HG02759 (cell line): ENCODE results near the gene PIK3R6.

ENCODE experiments used
- ATAC-seq: cut with Tn5 transposase; IDR thresholded peaks from one replicate; pipeline ENCODE4 v1.9.1; 2021; ENCODE audit warnings: mild to moderate bottlenecking, moderate library complexity; ENCODE audit not compliant: unreplicated experiment

The PIK3R6 gene

GRCh38 chr17:8855477-8856204 lies 11.8 kb downstream of the PIK3R6 start:
- ATAC-seq = peak; percentile 38

DNA sequence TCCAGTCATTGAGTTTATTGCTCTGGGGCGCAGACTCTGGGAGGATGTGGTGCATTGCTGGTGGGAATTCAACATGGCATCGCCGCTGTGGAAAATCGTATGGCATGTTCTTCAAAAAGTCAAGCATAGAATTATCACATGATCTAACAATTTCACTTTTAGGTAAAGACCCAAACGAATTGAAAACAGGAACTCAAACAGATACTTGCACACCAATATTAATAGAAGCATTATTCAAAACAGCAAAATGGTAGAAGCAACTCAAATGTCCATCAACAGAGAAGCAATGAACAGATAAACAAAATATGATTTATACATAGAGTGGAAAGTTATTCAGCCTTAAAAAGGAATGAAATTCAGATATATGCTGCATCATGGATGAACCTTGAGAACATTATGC lies 15.9 kb downstream of the PIK3R6 start:
- no peak for ATAC-seq

- no peak for ATAC-seq
Measured at GRCh38 chr17:8849311-8850041, 18.0 kb downstream of the PIK3R6 start.

DNA sequence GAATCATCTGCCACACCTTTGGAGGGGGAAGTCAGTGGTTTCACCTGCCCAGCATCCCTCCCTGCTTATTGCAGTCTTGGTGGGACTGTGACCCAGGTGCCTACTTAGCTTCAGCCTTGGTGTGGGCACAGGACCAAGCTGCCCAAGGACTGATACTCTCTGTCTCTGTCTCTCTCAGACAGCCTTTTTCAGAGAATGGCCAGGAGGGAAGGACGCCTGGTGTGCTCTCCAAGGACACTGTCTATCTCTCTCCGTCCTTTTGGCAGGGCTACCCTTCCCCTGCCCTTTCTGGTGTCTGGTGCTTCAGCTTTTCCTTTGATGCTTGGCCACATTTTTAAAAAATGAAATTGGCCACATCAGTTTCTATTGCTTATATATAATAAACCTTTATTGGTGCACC lies 19.6 kb downstream of the PIK3R6 start:
- ATAC-seq = no peak

GRCh38 chr17:8846768-8847211 lies 20.7 kb downstream of the PIK3R6 start:
- ATAC-seq = no peak

GRCh38 chr17:8844229-8845218 lies 22.9 kb downstream of the PIK3R6 start:
- ATAC-seq = no peak

DNA sequence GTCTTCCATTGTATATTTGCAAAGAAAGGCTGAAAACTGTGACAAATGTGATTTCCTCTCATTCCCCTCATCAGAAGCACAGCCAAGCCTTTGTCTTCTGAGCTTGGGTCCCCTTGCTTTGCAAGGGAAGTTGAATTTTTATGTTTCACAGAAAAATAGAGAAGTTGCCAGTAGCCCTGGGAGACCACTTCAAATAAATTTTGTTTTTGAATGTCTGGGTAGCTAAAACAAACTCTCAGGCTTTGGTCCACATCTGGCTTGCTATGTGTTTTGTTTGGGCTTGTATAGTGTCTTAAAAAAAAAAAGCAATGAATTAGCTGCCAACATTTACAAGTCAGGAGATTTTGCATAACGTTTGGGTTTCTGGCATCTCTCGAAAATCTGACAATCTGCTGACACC lies 24.1 kb downstream of the PIK3R6 start:
- ATAC-seq = no peak

- no peak for ATAC-seq
Measured at GRCh38 chr17:8841844-8842243, 25.6 kb downstream of the PIK3R6 start.

DNA sequence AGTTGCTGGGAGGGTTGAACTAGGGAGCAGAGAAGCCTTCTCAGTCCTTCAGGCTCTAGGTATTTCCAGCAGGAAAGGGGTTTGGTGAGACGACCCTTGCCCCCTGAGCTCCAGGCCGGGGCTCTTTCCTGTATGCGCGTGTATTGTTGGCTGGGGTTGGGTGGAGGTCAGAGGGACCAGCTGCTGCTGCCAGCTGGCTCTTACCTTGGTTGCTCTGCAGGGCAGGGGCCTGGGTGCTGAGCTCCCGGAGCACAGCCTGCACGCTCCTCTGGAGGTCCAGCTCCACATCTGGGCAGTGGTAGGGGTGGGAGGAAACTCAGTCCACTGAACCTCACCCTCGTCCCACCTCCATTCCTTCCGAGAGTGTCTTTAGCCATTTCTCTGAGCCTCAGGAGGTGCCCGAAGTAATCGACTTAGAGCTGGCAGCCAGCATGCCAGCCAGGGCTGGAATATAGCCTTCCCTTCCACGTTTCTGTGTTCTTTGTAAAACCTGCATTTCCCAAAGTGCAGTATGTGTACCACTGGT lies 28.0 kb downstream of the PIK3R6 start:
- ATAC-seq = no peak

DNA sequence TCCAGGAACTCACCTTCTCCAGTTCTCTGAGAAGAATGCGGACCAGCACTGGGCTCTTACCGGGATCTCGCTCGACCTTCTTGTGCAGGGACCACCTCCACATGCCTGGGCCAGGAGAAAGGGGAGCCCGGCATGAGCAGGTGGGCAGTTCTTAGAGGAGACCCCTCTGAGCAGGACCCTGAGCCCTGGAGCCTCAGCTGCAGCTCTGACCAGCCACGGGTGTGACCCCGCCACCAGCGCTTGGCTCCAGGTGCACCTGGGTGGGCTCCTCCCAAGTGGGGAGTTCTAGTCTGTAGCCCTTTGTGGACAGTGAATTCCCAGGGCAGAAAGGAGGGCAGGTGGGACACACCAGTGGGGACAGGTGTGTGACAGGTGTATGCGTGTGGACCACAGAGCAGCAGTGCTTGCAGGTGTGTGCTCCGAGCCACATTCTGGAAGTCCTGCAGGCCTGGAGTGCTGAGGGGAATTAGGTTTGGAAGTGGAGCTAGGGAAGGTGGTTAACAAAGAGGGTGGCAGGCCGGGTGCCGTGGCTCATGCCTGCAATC lies 28.9 kb downstream of the PIK3R6 start:
- ATAC-seq = no peak

DNA sequence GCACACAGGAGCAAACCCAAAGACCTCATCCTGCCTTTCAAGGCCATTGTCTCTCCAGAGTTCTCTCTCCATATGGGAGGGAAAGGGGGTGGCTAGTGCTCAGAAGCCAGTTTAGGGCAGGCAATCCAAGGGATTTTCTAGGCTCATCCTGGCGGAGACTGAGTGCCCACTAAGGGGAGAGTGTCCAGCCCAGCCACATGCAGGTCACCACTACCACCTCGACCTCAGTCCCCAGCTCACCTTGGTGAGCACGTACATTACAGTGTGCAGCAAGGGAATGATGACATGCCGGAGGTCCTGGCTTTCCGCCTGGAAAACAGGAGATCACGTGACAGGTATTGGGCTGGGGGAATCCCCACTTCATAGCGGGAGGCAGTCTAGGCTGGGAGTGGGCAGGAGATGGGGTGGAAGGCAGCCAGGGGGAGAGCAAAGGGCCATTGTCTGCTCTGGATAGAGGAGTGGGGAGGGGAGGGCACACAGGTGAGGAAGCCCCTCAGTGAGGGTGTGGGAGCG lies 29.9 kb downstream of the PIK3R6 start:
- no peak for ATAC-seq

DNA sequence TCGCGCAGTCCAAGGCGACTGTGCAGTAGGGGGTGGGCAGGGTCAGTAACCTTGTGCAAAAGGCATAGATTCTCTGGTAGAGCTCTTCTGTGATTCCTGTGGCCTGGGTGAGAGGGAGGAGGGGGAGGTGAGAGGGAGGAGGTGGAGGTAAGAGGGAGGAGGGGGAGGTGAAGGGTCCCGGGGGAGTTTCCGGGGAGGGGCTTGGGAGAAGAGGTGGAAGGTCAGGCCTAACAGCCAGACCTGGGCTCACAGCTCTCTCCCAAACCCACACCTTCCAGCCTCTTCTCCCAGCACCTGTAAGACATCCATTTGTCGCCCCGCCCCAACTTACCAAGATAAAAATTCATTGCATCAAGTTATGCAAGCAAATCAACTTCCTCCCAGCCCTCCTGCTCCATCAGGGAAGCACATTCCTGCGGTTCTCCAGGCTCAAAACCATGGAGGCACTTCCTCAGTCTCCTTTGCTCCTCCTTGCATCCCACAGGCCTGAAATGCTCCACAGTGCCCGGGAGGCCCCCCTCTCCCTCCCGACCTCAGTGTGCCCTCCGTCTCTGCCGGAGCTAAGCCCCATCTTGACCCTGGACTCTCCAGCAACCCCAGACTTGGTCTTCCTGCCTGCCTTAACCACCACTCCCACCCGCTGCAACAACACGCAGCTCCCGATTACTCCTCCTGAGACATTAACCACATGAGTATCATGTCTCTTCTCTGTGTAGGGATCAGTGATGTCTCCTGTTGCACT lies 30.5 kb downstream of the PIK3R6 start:
- ATAC-seq = no peak

- no peak for ATAC-seq
Measured at GRCh38 chr17:8835631-8836364, 31.7 kb downstream of the PIK3R6 start.

GRCh38 chr17:8835106-8835505 lies 32.4 kb downstream of the PIK3R6 start:
- ATAC-seq = no peak

GRCh38 chr17:8832711-8833352 lies 34.6 kb downstream of the PIK3R6 start:
- no peak for ATAC-seq

DNA sequence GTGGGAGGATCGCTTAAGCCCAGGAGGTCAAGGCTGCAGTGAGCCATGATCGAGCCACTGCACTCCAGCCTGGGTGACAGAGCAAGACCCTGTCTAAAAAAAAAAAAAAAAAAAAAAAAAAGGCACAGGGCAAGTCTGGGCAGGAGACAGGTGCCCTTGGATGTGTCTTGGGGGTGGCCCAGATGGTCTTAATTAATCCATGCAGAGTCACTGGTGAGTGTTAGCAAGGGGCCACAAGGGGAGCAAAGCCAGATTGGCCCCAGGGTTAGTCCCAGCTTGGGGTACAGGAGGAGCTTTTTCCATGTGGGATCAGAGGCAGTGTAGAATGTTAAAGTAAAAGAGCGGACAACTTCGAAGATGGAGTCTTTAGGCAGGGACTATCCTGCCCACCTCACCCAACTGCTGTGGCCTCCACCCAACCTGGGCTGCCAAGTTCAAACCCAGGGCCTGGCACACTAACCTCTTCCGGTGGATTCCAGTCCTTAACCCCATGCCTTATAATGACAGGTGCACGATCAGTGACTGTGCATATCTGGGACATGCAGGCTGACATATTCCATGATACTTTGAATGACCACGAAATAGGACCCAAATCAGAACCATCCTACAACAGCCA lies 36.1 kb downstream of the PIK3R6 start:
- no peak for ATAC-seq

- no peak for ATAC-seq
Measured at GRCh38 chr17:8830141-8830540, 37.3 kb downstream of the PIK3R6 start.
